ENCODE data around the gene BANP. TPM values are rescaled to one million over a fixed set of nuclear protein-coding genes. Genes with fewer than 3 reads are reported as not detected.
A peak's percentile ranks its signal among the peaks of the same experiment; 100 is the strongest.

Gene BANP
- total RNA-seq, 1 donor from 2014 or later, result 17.6 TPM

- DNase-seq (ENCODE audit: low read depth), result no peak
- no peak overlapping the region for H3K4me3 ChIP-seq (ENCODE audit: low read depth, low read length)
- no peak for TF ChIP-seq CTCF (conservative IDR thresholded peaks at IDR 0.05; ENCODE audit: low read depth, low read length)
Observed at GRCh38 chr16:88002211-88002610, 51.0 kb downstream of the BANP start.

GRCh38 chr16:88002749-88003148, 51.5 kb downstream of the BANP start:
- no peak for TF ChIP-seq CTCF (conservative IDR thresholded peaks at IDR 0.05; ENCODE audit: low read depth, low read length)
- no peak overlapping the region for H3K4me3 ChIP-seq (ENCODE audit: low read depth, low read length)
- DNase-seq (ENCODE audit: low read depth), result no peak

GRCh38 chr16:88003316-88003715, 52.1 kb downstream of the BANP start:
- no peak overlapping the region for H3K4me3 ChIP-seq (ENCODE audit: low read depth, low read length)
- no peak for DNase-seq (ENCODE audit: low read depth)
- no peak for TF ChIP-seq CTCF (conservative IDR thresholded peaks at IDR 0.05; ENCODE audit: low read depth, low read length)

- TF ChIP-seq CTCF (conservative IDR thresholded peaks at IDR 0.05; ENCODE audit: low read depth, low read length), result no peak
- H3K4me3 ChIP-seq (ENCODE audit: low read depth, low read length), result no peak overlapping the region
- no peak for DNase-seq (ENCODE audit: low read depth)
Observed at GRCh38 chr16:88003736-88004135, 52.5 kb downstream of the BANP start.

GRCh38 chr16:88004391-88004790, 53.2 kb downstream of the BANP start:
- H3K4me3 ChIP-seq (ENCODE audit: low read depth, low read length), result no peak overlapping the region
- TF ChIP-seq CTCF (conservative IDR thresholded peaks at IDR 0.05; ENCODE audit: low read depth, low read length), result no peak
- DNase-seq (ENCODE audit: low read depth), result no peak

- DNase-seq (ENCODE audit: low read depth), result no peak
- no peak overlapping the region for H3K4me3 ChIP-seq (ENCODE audit: low read depth, low read length)
- peak; percentile 35 for TF ChIP-seq CTCF (conservative IDR thresholded peaks at IDR 0.05; ENCODE audit: low read depth, low read length)
Observed at GRCh38 chr16:88005181-88005581, 53.9 kb downstream of the BANP start.

GRCh38 chr16:88005968-88006367, 54.7 kb downstream of the BANP start:
- H3K4me3 ChIP-seq (ENCODE audit: low read depth, low read length), result no peak overlapping the region
- TF ChIP-seq CTCF (conservative IDR thresholded peaks at IDR 0.05; ENCODE audit: low read depth, low read length), result no peak
- no peak for DNase-seq (ENCODE audit: low read depth)

Measured in epithelial cell of proximal tubule (primary cell).